Suppressor macrophage treated with lipopolysaccharide for 4 hours (primary cell): ENCODE measurements around the gene VTCN1.
A peak's percentile ranks its signal among the peaks of the same experiment; 100 is the strongest.
"Not testable (repeated sequence)": the region's sequence is repeated elsewhere in the genome, so short reads cannot be mapped to it uniquely, and the experiment has no call there.

Experiments used
- DNase-seq: peaks from one replicate; pipeline ENCODE4 v3.0.0-alpha.2; 2020

The VTCN1 gene

DNA sequence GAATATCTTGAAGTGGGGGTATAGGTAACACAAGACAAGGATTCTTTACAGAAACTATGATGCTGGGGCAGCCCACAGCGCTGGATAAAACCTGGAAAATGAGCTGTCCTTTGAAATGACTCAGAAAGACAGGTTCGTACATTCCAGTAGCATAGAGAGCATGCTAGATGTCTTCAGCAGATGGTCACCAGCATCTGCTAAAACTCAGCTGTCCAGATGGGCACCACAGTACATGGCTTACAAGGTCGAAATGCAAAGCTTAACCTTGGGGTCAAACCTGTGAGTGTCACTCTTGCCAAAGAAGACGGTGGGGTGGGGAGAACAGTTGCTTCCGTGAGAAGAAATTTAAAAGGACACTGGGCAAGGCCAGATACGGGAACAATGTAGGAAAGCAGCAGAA lies 47.9 kb downstream of the VTCN1 start:
- no peak for DNase-seq

DNA sequence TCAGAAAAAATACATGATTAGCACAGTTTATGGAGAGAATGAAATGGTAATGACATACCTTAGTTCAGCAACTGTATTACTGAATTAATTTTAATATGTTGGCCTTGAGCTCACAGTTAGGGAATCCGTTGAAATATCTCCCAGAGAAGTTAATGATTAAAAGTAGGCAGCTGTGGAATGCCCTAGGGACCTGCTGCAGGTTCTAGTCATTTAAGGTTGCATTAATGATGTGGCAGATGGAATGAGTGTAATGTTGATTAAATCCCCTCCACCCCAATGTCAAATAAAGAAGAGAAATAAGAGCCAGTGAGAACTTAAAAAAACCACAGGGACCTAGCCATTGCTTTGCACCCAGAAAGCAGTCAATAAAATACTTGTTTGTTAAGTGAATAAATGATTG lies 48.8 kb downstream of the VTCN1 start:
- DNase-seq = no peak

DNA sequence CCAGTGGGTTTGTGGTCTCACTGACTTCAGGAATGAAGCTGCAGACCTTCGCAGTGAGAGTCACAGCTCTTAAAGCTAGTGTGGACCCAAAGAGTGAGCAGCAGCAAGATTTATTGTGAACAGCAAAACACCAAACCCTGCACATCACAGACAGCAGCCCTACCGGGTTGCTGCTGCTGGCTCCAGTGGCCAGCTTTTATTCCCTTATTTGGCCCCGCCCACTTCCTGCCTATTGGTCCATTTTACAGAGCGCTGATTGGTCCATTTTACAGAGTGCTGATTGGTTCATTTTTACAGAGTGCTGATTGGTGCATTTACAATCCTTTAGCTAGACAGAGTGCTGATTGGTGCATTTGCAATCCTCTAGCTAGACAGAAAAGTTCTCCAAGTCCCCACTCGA lies 59.4 kb downstream of the VTCN1 start:
- not testable (repeated sequence) for DNase-seq

GRCh38 chr1:117150316-117150715 lies 60.4 kb downstream of the VTCN1 start:
- no peak for DNase-seq

GRCh38 chr1:117147856-117148588 lies 62.7 kb downstream of the VTCN1 start:
- no peak for DNase-seq

DNA sequence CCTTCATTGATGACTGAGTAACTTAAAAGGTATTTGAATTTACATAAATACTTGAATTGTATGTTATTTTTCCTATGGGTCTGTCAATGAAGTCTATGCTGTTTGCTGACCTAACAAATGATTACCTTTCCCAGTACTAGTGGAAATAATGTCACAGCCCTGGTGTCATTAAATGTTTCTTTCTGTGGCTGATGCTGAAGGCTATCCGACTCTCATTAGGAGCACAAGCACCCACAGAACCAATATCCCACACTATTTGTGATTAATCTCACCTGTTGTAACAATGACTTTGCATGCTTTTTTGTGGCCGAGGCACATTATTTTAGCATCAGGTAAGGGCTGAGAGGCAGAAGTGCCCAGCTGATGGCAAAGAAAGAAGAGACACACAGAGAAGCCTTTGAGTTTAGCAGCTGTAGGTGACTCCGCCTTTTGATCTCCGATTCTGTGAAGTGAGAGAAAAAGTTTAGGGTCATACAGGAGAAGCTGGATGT lies 63.3 kb downstream of the VTCN1 start:
- no peak for DNase-seq

DNA sequence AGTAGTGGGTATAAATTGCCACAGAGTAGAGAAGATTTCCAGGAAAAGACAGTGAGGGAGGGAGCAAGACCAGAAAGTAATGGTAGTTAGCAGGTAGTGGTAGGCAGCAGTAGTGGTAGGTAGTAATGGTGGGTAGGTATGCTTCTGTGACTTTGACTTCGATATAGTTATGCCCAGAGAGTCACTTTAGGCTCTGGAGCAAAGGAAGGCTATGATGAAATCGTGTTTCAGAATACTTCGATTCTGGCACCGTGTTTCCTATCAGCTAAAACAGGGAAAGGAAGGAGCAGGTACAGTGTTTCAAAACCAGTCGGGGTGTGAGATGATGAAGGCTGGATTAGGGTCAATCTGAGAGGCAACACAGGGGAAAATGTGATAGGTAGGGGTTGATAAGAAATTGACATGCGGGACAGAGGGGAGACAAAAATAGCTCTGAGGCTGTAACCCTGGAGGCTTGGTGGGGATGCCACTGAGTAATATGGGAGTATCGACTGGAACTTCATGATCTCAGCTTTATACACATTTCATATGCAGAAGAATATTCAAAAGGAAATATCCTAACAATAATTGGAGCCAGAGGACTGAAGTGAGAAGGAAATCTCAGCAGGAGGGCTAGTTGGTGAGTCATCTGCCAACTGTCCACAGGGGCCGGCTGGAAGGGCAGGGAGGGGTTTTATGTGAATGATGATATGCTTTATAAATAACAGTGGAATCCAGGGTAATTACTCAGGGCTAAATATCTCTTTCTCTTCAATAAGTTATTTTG lies 64.0 kb downstream of the VTCN1 start:
- DNase-seq = no peak

GRCh38 chr1:117146072-117146471 lies 64.7 kb downstream of the VTCN1 start:
- no peak for DNase-seq

- DNase-seq = no peak
Observed at GRCh38 chr1:117143871-117144270, 66.9 kb downstream of the VTCN1 start.

GRCh38 chr1:117143172-117143571 lies 67.6 kb downstream of the VTCN1 start:
- no peak for DNase-seq

GRCh38 chr1:117142200-117142599 lies 68.5 kb downstream of the VTCN1 start:
- DNase-seq = no peak

DNA sequence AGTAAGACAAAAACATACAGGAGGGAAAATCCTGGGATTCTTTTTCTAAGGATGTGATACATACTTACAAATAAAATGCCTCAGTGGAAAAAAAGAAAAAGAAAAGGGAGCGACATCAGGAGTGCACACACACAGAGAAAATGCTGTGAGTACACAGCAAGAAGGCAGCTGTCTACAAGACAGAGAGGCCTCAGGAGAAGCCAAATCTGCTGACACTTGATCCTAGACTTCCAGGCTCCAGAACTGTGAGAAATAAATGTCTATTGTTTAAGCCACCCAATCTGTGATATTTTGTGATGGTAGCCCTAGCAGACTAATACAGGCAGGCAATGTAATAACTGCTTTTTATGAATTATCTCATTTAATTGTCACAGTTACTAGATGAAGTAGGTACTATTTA lies 72.2 kb downstream of the VTCN1 start:
- no peak for DNase-seq

- no peak for DNase-seq
Observed at GRCh38 chr1:117138106-117138505, 72.6 kb downstream of the VTCN1 start.

- no peak for DNase-seq
Observed at GRCh38 chr1:117137281-117137855, 73.4 kb downstream of the VTCN1 start.

- no peak for DNase-seq
Observed at GRCh38 chr1:117136749-117137148, 74.0 kb downstream of the VTCN1 start.

GRCh38 chr1:117135329-117135728 lies 75.4 kb downstream of the VTCN1 start:
- no peak for DNase-seq

- no peak for DNase-seq
Observed at GRCh38 chr1:117130526-117130925, 80.2 kb downstream of the VTCN1 start.

- peak; percentile 54 for DNase-seq
Observed at GRCh38 chr1:117128323-117129079, 82.2 kb downstream of the VTCN1 start.

GRCh38 chr1:117127795-117128194 lies 82.9 kb downstream of the VTCN1 start:
- DNase-seq = no peak

GRCh38 chr1:117124661-117125060 lies 86.1 kb downstream of the VTCN1 start:
- DNase-seq = no peak

DNA sequence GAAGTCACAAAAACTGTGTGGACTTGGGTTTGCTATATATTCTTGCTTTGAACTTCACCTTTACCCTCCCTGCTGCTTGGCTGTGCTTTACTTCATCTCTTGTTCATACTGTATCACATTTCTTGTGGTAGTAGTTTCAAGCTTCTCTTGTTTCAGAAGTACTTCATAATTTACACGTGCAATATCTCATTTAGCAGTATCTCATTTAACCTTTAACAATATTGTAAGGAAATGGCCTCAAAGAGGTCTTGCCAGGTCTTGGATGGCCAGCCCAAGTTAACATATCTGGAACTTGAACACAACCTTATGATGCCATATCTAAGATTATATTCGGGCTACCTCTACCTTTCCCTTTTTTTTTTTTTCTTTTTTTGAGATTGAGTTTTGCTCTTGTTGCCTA lies 87.5 kb downstream of the VTCN1 start:
- DNase-seq = no peak

DNA sequence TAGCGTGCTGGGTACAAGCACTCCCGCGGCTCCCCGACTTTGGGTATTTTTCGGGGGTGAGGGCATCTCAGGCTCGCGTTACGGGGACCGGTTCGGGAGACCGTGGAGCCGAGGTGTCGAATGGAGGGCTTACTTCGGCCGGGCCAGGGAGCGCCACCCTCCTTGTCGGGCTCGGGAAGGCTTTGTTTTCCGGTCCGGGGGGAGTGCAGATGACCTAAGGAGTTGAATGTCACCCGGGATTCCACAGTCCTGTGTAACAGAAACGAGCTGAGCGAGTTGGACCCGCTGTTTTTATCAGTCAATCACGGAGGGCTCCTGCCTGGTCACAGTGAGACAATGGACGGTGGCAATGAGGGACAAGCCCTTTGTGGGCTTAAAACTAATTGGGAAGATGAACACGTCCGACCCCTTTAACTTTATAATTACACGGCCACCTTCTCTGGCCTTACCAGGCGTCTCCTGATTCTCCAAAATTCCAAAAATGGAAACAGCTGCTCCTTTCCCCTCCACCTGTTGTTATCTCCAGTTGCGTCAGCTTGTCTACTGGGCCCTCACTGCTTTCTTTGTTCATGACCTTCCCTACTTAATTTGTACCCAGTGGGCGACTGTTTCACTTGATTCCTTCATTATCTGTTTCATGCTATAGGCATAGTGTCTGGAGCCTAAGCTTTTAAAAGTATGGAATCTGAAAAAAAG lies 88.2 kb downstream of the VTCN1 start:
- DNase-seq = no peak
